ENCODE measurements around the gene TRAPPC3.
"Not testable (repeated sequence)": the region's sequence is repeated elsewhere in the genome, so short reads cannot be mapped to it uniquely, and the experiment has no call there.

TRAPPC3 gene

DNA sequence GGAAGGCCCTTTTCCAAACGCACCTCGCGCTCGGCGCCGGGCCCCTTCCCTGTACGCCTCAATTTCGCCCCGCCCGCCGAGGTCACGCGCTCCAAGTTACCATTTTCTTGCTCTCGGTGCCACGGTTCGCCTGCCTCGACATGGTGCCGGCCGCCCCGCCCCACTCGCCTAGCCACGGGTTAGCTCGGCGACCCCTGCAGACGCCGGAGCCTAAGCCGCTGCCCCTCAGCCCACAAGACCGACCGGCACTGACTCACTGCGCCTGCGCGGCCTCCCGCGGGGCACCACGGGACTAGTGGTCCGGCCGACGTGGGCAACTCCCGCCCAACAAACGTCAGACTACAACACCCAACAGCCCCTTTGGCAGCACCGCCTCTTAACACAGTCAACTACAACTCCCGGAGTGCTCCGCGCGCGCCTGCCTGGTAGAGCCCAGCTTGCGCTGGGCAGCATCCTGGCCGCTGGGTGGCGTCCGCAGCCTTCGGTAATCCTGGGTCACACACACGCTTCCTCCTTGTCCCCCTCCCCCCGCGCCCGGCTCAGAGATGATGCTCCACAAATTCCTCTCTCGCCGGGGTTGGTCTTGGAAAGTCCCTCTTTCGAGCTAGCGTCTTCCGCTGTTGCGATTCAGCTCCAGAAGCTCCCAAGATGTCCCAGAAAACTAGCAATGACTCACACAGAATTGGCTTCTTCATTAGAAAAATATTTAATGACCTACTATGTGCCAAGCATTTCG, at the start of gene TRAPPC3:
TSS of gene TRAPPC3 (minus strand) at position 250 of the 736 bp plus-strand sequence. CDS start at position 142, 108 bp downstream.
- Histone ChIP-seq H3K4me3 (ENCODE audit: low read depth in 1 of 2, low read length in 2 of 2) (peak within 1 kb of the TSS; percentile 77 to 88), H3K36me3 (ENCODE audit: insufficient read depth, low read length) (peaks cover 5% of the 10 kb centered on the region), H3K27ac (ENCODE audit: low read depth, low read length) (peak within 1 kb of the TSS; percentile 84), H3K9me3 (ENCODE audit: low read length) (no peaks in the 10 kb centered on the region), H3K27me3 (ENCODE audit: control insufficient read depth in 1 of 2, insufficient read depth in 2 of 2, low read length in 2 of 2) (no peaks in the 10 kb centered on the region), H3K9ac (ENCODE audit: low read length) (peak within 1 kb of the TSS; percentile 77), H3K4me1 (ENCODE audit: insufficient read depth, low read length) (peaks cover 40% of the 10 kb centered on the region)

DNA sequence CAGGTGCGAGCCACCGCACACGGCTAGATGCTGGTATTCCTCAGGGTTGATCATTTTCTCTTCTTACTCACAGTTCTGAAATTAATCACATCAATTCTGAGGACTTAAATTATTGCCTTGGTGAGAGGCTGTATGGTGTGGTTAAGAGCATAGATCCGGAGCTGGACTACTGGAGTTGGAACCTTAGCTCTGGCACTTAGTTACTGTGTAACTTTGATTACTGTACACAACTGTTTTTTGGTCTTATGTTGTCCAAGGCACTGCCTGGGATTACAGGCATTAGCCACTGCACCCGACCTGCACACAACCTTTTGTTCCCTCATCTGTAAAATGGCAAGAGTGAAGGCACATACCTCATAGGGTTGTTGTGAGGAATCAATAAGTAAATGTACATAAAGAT, 49.4 kb upstream of the TRAPPC3 start:
- peaks cover 6% of the 10 kb centered on the region for H3K4me1 ChIP-seq (ENCODE audit: insufficient read depth, low read length)
- no peak overlapping the region for H3K9ac ChIP-seq (ENCODE audit: low read length)
- no peak overlapping the region for H3K4me3 ChIP-seq (ENCODE audit: low read depth in 1 of 2, low read length in 2 of 2)
- H3K27me3 ChIP-seq (ENCODE audit: control insufficient read depth in 1 of 2, insufficient read depth in 2 of 2, low read length in 2 of 2) = no peaks in the 10 kb centered on the region
- H3K27ac ChIP-seq (ENCODE audit: low read depth, low read length) = no peak overlapping the region
- no peaks in the 10 kb centered on the region for H3K36me3 ChIP-seq (ENCODE audit: insufficient read depth, low read length)
- H3K9me3 ChIP-seq (ENCODE audit: low read length) = no peaks in the 10 kb centered on the region

DNA sequence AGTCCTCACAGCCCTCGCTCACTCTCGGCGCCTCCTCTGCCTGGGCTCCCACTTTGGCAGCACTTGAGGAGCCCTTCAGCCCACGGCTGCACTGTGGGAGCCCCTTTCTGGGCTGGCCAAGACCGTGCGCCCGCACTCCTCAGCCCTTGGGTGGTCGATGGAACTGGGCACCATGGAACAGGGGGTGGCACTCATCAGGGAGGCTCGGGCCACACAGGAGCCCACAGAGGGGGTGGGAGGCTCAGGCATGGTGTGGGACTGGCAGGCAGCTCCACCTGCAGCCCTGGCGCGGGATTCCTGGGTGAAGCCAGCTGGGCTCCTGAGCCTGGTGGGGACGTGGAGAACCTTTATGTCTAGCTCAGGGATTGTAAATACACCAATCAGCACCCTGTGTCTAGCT, 47.5 kb upstream of the TRAPPC3 start:
- H3K27me3 ChIP-seq (ENCODE audit: control insufficient read depth in 1 of 2, insufficient read depth in 2 of 2, low read length in 2 of 2); H3K4me1 ChIP-seq (ENCODE audit: insufficient read depth, low read length); H3K36me3 ChIP-seq (ENCODE audit: insufficient read depth, low read length); H3K4me3 ChIP-seq (ENCODE audit: low read depth in 1 of 2, low read length in 2 of 2); H3K9ac ChIP-seq (ENCODE audit: low read length); H3K9me3 ChIP-seq (ENCODE audit: low read length); H3K27ac ChIP-seq (ENCODE audit: low read depth, low read length): not testable (repeated sequence)

DNA sequence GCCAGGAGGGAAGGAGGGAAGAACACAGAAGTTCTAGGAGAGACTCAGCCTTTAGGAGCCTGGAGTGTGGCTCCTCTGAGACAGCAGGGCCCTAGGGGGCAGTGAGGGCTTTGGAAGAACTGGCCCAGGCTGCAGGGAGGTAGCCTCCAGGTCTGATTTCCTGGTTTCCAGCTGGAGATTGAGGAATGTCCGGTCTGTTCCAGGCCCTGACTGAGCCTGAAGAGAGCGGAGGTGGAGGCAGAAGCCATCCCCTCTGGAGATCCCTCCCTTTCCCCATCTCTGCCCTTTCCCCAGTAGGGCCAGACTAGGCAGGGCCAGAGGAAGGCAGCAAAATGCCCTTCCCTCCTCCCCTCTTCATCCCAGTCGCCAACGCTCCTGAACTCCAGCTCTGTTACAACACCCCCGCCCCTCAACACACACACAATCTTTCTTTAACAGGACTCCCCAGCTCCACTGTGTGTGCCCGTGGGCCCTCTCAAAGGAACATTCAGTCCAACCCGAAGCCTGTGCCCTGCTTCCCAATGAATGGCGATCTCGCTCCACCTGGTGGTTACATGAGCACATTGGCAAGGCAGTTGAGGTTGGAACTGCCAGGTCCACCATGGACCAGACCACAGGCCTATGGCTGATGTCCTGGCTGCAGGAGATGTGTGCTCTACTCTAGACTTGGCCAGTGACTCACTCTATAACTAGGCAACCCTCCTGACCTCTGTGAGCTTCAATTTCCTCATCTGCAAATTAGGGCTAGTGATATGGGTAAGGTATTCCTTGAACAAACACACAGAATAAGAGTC, 38.7 kb upstream of the TRAPPC3 start:
- Histone ChIP-seq H3K4me1 (ENCODE audit: insufficient read depth, low read length) (peaks cover 16% of the 10 kb centered on the region), H3K9ac (ENCODE audit: low read length) (peak overlapping the region; percentile 31), H3K27ac (ENCODE audit: low read depth, low read length) (peak overlapping the region; percentile 67), H3K36me3 (ENCODE audit: insufficient read depth, low read length) (no peaks in the 10 kb centered on the region), H3K9me3 (ENCODE audit: low read length) (no peaks in the 10 kb centered on the region), H3K4me3 (ENCODE audit: low read depth in 1 of 2, low read length in 2 of 2) (no peak overlapping the region), H3K27me3 (ENCODE audit: control insufficient read depth in 1 of 2, insufficient read depth in 2 of 2, low read length in 2 of 2) (no peaks in the 10 kb centered on the region)

DNA sequence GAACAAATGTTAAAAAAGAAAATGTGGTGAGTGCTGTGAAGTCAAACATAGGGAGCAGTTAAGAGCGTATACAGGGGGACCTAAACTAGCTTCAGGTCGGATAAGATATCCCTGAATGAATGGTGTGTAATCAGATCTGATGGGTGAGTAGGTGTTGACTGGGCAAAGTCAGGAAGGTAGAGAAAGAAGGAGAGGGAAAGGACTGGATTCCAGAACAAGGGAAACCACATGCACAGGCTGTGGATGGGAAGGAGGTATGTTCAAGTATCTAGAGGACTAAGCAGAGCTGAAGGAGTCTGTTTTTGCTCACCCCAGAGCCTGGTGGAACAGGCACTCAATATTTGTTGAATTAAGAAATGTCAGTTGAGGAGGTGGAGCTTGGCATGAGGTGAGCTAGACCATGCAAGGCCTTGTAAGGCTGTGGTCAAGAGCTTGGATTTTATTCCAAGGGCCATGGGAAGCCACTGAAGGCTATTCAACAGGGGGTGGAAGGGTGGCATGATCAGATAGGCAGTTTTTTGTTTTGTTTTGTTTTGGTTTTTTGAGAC, 34.1 kb upstream of the TRAPPC3 start:
- Histone ChIP-seq H3K36me3 (ENCODE audit: insufficient read depth, low read length) (peaks cover 23% of the 10 kb centered on the region), H3K4me3 (ENCODE audit: low read depth in 1 of 2, low read length in 2 of 2) (no peak overlapping the region), H3K27me3 (ENCODE audit: control insufficient read depth in 1 of 2, insufficient read depth in 2 of 2, low read length in 2 of 2) (no peaks in the 10 kb centered on the region), H3K9me3 (ENCODE audit: low read length) (no peaks in the 10 kb centered on the region), H3K9ac (ENCODE audit: low read length) (peak overlapping the region; percentile 17), H3K27ac (ENCODE audit: low read depth, low read length) (peak overlapping the region; percentile 92), H3K4me1 (ENCODE audit: insufficient read depth, low read length) (peaks cover 45% of the 10 kb centered on the region)

DNA sequence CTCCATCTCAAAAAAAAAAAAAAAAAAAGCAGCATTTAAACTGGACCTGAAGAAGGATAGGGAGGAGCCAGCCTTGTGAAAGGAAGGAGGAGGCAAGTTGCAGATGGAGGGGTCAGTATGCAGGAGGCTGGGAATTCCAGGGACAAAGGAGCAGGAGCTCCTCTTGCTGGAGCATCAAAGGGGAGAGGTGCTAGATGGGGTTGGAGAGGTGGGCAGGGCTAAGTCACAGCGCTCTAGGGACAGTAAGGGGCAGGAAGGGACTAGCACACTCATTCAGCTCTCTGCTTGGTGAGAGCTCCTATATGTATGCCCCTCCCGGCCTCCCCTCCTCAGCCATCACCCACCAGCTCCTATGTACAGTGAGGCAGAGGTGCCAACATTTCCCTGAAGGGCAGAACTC, 33.4 kb upstream of the TRAPPC3 start:
- Histone ChIP-seq H3K9me3 (ENCODE audit: low read length) (no peaks in the 10 kb centered on the region), H3K9ac (ENCODE audit: low read length) (peak overlapping the region; percentile 17), H3K4me1 (ENCODE audit: insufficient read depth, low read length) (peaks cover 42% of the 10 kb centered on the region), H3K27me3 (ENCODE audit: control insufficient read depth in 1 of 2, insufficient read depth in 2 of 2, low read length in 2 of 2) (no peaks in the 10 kb centered on the region), H3K36me3 (ENCODE audit: insufficient read depth, low read length) (peaks cover 25% of the 10 kb centered on the region), H3K27ac (ENCODE audit: low read depth, low read length) (peak overlapping the region; percentile 92), H3K4me3 (ENCODE audit: low read depth in 1 of 2, low read length in 2 of 2) (no peak overlapping the region)

DNA sequence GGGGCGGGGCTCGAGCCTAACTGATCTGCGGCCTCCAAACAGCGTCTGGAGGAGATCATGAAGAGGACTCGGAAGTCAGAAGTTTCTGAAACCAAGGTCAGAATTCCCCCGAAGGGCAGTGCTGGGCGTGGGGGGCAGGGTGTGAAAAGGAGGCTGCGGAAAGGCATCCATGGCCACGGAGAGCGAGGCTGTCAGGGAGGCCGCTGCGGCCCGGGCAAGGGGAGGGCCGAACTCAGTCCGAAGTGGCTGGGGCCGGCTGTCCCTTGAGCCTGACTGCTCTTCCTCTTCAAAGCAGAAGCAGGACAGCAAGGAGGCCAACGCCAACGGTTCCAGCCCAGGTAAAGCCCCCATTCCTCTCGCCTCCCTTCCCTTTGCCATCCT, 29.9 kb upstream of the TRAPPC3 start:
- peak overlapping the region; percentile 68 for H3K27ac ChIP-seq (ENCODE audit: low read depth, low read length)
- no peaks in the 10 kb centered on the region for H3K27me3 ChIP-seq (ENCODE audit: control insufficient read depth in 1 of 2, insufficient read depth in 2 of 2, low read length in 2 of 2)
- peaks cover 56% of the 10 kb centered on the region for H3K36me3 ChIP-seq (ENCODE audit: insufficient read depth, low read length)
- no peak overlapping the region for H3K4me3 ChIP-seq (ENCODE audit: low read depth in 1 of 2, low read length in 2 of 2)
- no peak overlapping the region for H3K9ac ChIP-seq (ENCODE audit: low read length)
- peaks cover 62% of the 10 kb centered on the region for H3K4me1 ChIP-seq (ENCODE audit: insufficient read depth, low read length)
- H3K9me3 ChIP-seq (ENCODE audit: low read length) = no peaks in the 10 kb centered on the region

DNA sequence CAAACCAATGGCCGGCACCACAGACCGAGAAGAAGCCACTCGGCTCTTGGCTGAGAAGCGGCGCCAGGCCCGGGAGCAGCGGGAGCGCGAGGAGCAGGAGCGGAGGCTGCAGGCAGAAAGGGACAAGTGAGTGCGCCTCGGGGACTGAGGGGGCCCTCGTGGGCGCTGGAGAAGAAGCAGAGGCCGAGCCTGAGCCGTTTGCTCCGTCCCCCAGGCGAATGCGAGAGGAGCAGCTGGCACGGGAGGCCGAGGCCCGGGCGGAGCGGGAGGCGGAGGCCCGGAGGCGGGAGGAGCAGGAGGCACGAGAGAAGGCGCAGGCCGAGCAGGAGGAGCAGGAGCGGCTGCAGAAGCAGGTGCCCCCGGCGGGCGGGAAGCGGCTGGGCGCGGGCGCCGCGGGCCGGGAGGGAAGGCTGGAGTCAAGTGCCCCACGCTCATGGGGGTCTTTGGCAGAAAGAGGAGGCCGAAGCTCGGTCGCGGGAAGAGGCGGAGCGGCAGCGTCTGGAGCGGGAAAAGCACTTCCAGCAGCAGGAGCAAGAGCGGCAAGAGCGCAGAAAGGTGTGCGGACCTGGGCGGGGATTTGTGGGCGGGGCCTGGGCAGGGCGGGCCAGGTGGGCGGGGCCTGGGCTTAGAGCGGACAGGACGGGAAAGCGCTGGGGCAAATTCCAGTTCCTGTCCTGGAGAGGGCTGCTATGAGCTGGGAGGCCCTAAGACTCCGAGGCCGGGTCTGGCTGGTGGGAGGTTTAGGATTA, 29.4 kb upstream of the TRAPPC3 start:
- Histone ChIP-seq H3K9ac (ENCODE audit: low read length) (no peak overlapping the region), H3K9me3 (ENCODE audit: low read length) (no peaks in the 10 kb centered on the region), H3K27me3 (ENCODE audit: control insufficient read depth in 1 of 2, insufficient read depth in 2 of 2, low read length in 2 of 2) (no peaks in the 10 kb centered on the region), H3K27ac (ENCODE audit: low read depth, low read length) (peak overlapping the region; percentile 68), H3K4me1 (ENCODE audit: insufficient read depth, low read length) (peaks cover 67% of the 10 kb centered on the region), H3K4me3 (ENCODE audit: low read depth in 1 of 2, low read length in 2 of 2) (no peak overlapping the region), H3K36me3 (ENCODE audit: insufficient read depth, low read length) (peaks cover 61% of the 10 kb centered on the region)

DNA sequence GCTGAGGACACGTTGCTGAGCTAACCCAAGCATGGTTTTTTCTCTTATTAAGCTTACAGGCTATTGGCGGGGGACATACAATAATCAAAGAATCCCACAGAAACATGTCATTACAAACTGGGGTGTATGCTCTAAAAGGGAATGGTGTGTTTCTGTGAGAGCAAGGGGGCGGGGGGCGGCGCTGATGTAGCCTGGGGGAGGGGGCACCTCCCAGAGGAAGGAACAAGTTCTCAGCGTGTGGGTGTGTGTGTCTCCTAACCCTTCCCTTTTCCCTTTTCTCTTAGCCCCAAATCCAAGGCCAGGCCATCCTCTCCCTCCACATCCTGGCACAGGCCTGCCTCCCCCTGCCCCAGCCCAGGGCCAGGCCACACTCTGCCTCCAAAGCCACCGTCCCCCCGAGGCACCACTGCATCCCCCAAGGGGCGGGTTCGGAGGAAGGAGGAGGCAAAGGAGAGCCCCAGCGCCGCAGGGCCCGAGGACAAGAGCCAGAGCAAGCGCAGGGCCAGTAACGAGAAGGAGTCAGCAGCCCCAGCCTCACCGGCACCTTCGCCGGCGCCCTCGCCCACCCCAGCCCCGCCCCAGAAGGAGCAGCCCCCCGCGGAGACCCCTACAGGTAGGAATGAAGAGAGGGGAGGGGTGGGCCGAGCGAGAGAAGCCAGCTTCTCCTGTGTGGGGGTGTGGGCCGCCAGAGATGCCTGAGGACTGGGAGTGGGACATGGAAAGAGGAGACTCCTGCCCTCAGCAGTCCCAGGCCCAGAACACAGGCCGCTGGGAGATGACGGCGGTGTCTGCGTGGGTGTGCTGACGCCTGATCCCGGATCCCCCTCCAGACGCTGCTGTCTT, 28.5 kb upstream of the TRAPPC3 start:
- Histone ChIP-seq H3K27me3 (ENCODE audit: control insufficient read depth in 1 of 2, insufficient read depth in 2 of 2, low read length in 2 of 2) (no peaks in the 10 kb centered on the region), H3K4me3 (ENCODE audit: low read depth in 1 of 2, low read length in 2 of 2) (no peak overlapping the region), H3K9ac (ENCODE audit: low read length) (no peak overlapping the region), H3K4me1 (ENCODE audit: insufficient read depth, low read length) (peaks cover 69% of the 10 kb centered on the region), H3K36me3 (ENCODE audit: insufficient read depth, low read length) (peaks cover 70% of the 10 kb centered on the region), H3K27ac (ENCODE audit: low read depth, low read length) (peak overlapping the region; percentile 68), H3K9me3 (ENCODE audit: low read length) (no peaks in the 10 kb centered on the region)

DNA sequence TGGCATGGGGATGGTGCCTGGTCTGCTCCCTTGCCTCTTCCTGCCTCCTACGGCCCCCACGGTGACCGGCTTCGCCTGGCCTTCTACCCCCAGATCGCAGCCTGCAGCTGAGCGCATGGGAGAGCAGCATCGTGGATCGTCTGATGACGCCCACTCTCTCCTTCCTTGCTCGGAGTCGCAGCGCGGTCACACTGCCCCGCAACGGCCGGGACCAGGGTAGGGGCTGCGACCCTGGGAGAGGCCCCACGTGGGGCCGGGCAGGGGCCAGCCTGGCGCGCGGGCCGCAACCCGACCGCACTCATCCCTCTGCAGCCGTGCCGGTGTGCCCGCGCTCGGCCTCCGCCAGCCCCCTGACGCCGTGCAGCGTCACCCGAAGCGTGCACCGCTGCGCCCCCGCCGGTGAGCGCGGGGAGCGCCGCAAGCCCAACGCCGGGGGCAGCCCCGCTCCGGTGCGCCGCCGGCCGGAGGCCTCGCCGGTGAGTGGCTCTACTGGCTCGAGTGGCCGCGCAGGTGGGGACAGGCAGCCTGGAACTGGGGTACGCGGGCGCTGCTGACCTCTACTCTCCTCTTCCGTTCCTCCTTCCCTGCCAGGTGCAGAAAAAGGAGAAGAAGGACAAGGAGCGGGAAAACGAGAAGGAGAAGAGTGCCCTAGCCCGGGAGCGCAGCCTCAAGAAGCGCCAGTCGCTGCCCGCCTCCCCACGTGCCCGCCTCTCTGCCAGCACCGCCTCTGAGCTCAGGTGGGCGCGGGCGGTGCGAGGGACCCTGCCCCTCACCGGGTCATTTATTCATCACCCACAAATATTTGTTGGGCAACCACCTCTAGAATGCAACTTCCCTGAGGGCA, 27.0 kb upstream of the TRAPPC3 start:
- no peak overlapping the region for H3K4me3 ChIP-seq (ENCODE audit: low read depth in 1 of 2, low read length in 2 of 2)
- peaks cover 62% of the 10 kb centered on the region for H3K4me1 ChIP-seq (ENCODE audit: insufficient read depth, low read length)
- peaks cover 84% of the 10 kb centered on the region for H3K36me3 ChIP-seq (ENCODE audit: insufficient read depth, low read length)
- H3K27ac ChIP-seq (ENCODE audit: low read depth, low read length) = peak overlapping the region; percentile 90
- H3K27me3 ChIP-seq (ENCODE audit: control insufficient read depth in 1 of 2, insufficient read depth in 2 of 2, low read length in 2 of 2) = no peaks in the 10 kb centered on the region
- H3K9ac ChIP-seq (ENCODE audit: low read length) = peak overlapping the region; percentile 41
- H3K9me3 ChIP-seq (ENCODE audit: low read length) = no peaks in the 10 kb centered on the region

Measured in muscle layer of colon (tissue), 2 donors.